Stimulated activated naive CD8-positive, alpha-beta T cell treated with anti-CD3 and anti-CD28 coated beads, Interleukin-15, Interleukin-2, amounts not matched to agents 100 ng/mL and 50 ng/mL, for 24 hours (primary cell): ENCODE results near the gene ESX1.

Source experiments
- H3K27ac Mint-ChIP-seq: one replicate; pipeline ENCODE4 v1.8.0; 2021; ENCODE audit warnings: mild to moderate bottlenecking, mixed read lengths
- H3K27me3 Mint-ChIP-seq: one replicate; pipeline ENCODE4 v1.8.0; 2021; ENCODE audit warnings: mixed read lengths
- H3K36me3 Mint-ChIP-seq: one replicate; pipeline ENCODE4 v1.8.0; 2021; ENCODE audit warnings: low read depth, mixed read lengths
- H3K4me1 Mint-ChIP-seq: one replicate; pipeline ENCODE4 v1.8.0; 2021; ENCODE audit warnings: low read depth, mixed read lengths
- H3K4me3 Mint-ChIP-seq: one replicate; pipeline ENCODE4 v1.8.0; 2021; ENCODE audit warnings: mild to moderate bottlenecking, mixed read lengths
- H3K9me3 Mint-ChIP-seq: one replicate; pipeline ENCODE4 v1.8.0; 2021; ENCODE audit warnings: mixed read lengths

Gene ESX1

GRCh38 chrX:104211187-104211586 is 43.5 kb downstream of the ESX1 start:
- H3K27ac Mint-ChIP-seq: no peak overlapping the region
- no peak overlapping the region for H3K4me3 Mint-ChIP-seq
- no peaks in the 10 kb centered on the region for H3K4me1 Mint-ChIP-seq
- H3K27me3 Mint-ChIP-seq: no peaks in the 10 kb centered on the region
- H3K36me3 Mint-ChIP-seq: no peaks in the 10 kb centered on the region
- no peaks in the 10 kb centered on the region for H3K9me3 Mint-ChIP-seq

GRCh38 chrX:104205548-104205947 is 49.2 kb downstream of the ESX1 start:
- H3K27ac Mint-ChIP-seq: no peak overlapping the region
- no peak overlapping the region for H3K4me3 Mint-ChIP-seq
- H3K27me3 Mint-ChIP-seq: no peaks in the 10 kb centered on the region
- H3K36me3 Mint-ChIP-seq: no peaks in the 10 kb centered on the region
- H3K9me3 Mint-ChIP-seq: no peaks in the 10 kb centered on the region
- H3K4me1 Mint-ChIP-seq: no peaks in the 10 kb centered on the region
